Measurements from ENCODE around the gene EHMT1.
A peak's percentile ranks its signal among the peaks of the same experiment; 100 is the strongest.

Gene EHMT1

GRCh38 chr9:137603879-137604278 lies 14.9 kb upstream of the EHMT1 start:
- no peak overlapping the region for H3K4me3 ChIP-seq (ENCODE audit: low read depth, low read length)
- TF ChIP-seq CTCF (IDR thresholded peaks at IDR 0.05; ENCODE audit: low read depth, low read length, missing control alignments), result no peak
- DNase-seq (ENCODE audit: low read depth), result no peak
- in situ Hi-C loops (cut with HindIII; ENCODE audit: low sequenced_read_pairs), result no loop called here

GRCh38 chr9:137604345-137605086 lies 14.3 kb upstream of the EHMT1 start:
- in situ Hi-C loops (cut with HindIII; ENCODE audit: low sequenced_read_pairs), result no loop called here
- peak overlapping the region; percentile 42 for H3K4me3 ChIP-seq (ENCODE audit: low read depth, low read length)
- no peak for DNase-seq (ENCODE audit: low read depth)
- no peak for TF ChIP-seq CTCF (IDR thresholded peaks at IDR 0.05; ENCODE audit: low read depth, low read length, missing control alignments)

GRCh38 chr9:137605121-137606004 lies 13.4 kb upstream of the EHMT1 start, which contains the start of gene ARRDC1:
Gene ARRDC1 (plus strand): TSS chr9:137605686. CDS start chr9:137605718, 32 bp downstream.
- DNase-seq (ENCODE audit: low read depth), result peak; percentile 56
- in situ Hi-C loops (cut with HindIII; ENCODE audit: low sequenced_read_pairs), result no loop called here
- H3K4me3 ChIP-seq (ENCODE audit: low read depth, low read length), result peak within 1 kb of the TSS; percentile 50
- TF ChIP-seq CTCF (IDR thresholded peaks at IDR 0.05; ENCODE audit: low read depth, low read length, missing control alignments), result no peak

GRCh38 chr9:137606005-137606621 lies 12.7 kb upstream of the EHMT1 start:
- in situ Hi-C loops (cut with HindIII; ENCODE audit: low sequenced_read_pairs), result no loop called here
- H3K4me3 ChIP-seq (ENCODE audit: low read depth, low read length), result peak overlapping the region; percentile 50
- no peak for TF ChIP-seq CTCF (IDR thresholded peaks at IDR 0.05; ENCODE audit: low read depth, low read length, missing control alignments)
- DNase-seq (ENCODE audit: low read depth), result no peak

- TF ChIP-seq CTCF (IDR thresholded peaks at IDR 0.05; ENCODE audit: low read depth, low read length, missing control alignments), result no peak
- in situ Hi-C loops (cut with HindIII; ENCODE audit: low sequenced_read_pairs), result no loop called here
- peak overlapping the region; percentile 50 for H3K4me3 ChIP-seq (ENCODE audit: low read depth, low read length)
- DNase-seq (ENCODE audit: low read depth), result no peak
Observed at GRCh38 chr9:137606734-137607138, 12.1 kb upstream of the EHMT1 start.

- in situ Hi-C loops (cut with HindIII; ENCODE audit: low sequenced_read_pairs), result no loop called here
- DNase-seq (ENCODE audit: low read depth), result no peak
- no peak overlapping the region for H3K4me3 ChIP-seq (ENCODE audit: low read depth, low read length)
- no peak for TF ChIP-seq CTCF (IDR thresholded peaks at IDR 0.05; ENCODE audit: low read depth, low read length, missing control alignments)
Observed at GRCh38 chr9:137607141-137607857, 11.5 kb upstream of the EHMT1 start.

All from astrocyte of the cerebellum (primary cell).